K562 (cell line): ENCODE results near the gene ACBD5. TPM values are rescaled to one million over a fixed set of nuclear protein-coding genes. Genes with fewer than 3 reads are reported as not detected.

ENCODE experiments used
- ATAC-seq: fragments of 200-7000 bp; cut with Tn5 transposase; 3 replicates; pipeline ENCODE4 v1.9.1; 2020; ENCODE audit warnings: moderate library complexity
- BruUV-seq: library from RNA; stranded (reverse); fragments of 400-500 nt; replicated peaks from 2 replicates; lab custom pipeline; 2021; lab: Mats Ljungman, UMichigan
- CTCF ChIA-PET: fragments of 300-600 bp; formaldehyde crosslinking; extraction: SDS; loops from one replicate; lab custom pipeline; 2021; ENCODE audit warnings: low intra/inter-chr PET ratio; lab: Yijun Ruan, JAX
- POLR2A ChIA-PET: fragments of 300-600, 350-650 bp; sonication (Branson Sonifier 250); formaldehyde crosslinking; extraction: SDS; loops from one replicate; lab custom pipeline; 2021; ENCODE audit warnings: antibody characterized with exemption, inconsistent platforms; lab: Yijun Ruan, JAX
- DNase-seq, 4 experiments: peaks; one replicate each; pipeline versions ENCODE4 v3.0.0 to v3.0.0-alpha.2; 2011 to 2018; ENCODE audit warnings: low spot score in 3 of 4, mixed read lengths in 3 of 4; ENCODE audit errors: extremely low read depth in 1 of 4
- FAIRE-seq: peaks from 2 replicates; lab custom pipeline; 2011; peaks lifted over from hg19 to GRCh38; lab: Jason Lieb, UNC
- H2AFZ ChIP-seq: 2 replicates; pipeline ENCODE4 v1.6.0; 2011; ENCODE audit warnings: low read depth, low read length, control low read depth, inconsistent platforms
- H3K27ac ChIP-seq: fragments of 200-600 bp; 3 replicates; pipeline ENCODE4 v1.8.0; 2011; ENCODE audit warnings: low read depth, mild to moderate bottlenecking, control low read depth, inconsistent platforms, low read length, moderate library complexity, mixed read lengths; ENCODE audit errors: extremely low read depth
- H3K27me3 ChIP-seq, 2 experiments: fragments of 300-600 bp in 1 of 2; 2 replicates in 1 of 2; 3 replicates in 1 of 2; pipeline versions ENCODE4 v1.6.0 to v1.8.0; 2011; ENCODE audit warnings: inconsistent platforms in 2 of 2, low read length in 2 of 2, mild to moderate bottlenecking in 1 of 2, mixed read lengths in 1 of 2, moderate library complexity in 1 of 2; ENCODE audit not compliant: control insufficient read depth in 2 of 2, insufficient read depth in 2 of 2
- H3K36me3 ChIP-seq: fragments of 300-600 bp; 3 replicates; pipeline ENCODE4 v1.8.0; 2011; ENCODE audit warnings: mild to moderate bottlenecking, low read length, inconsistent platforms; ENCODE audit not compliant: control insufficient read depth, insufficient read depth
- H3K4me1 ChIP-seq, 2 experiments: fragments of 200-600 bp in 1 of 2; replicated peaks in 1 of 2; 2 replicates in 1 of 2; 3 replicates in 1 of 2; pipeline versions ENCODE4 v1.5.1 to v1.8.0; 2011; ENCODE audit warnings: inconsistent platforms in 2 of 2, low read length in 2 of 2, mild to moderate bottlenecking in 1 of 2, mixed read lengths in 1 of 2, moderate library complexity in 1 of 2; ENCODE audit not compliant: control insufficient read depth in 2 of 2, insufficient read depth in 2 of 2
- H3K4me2 ChIP-seq: 2 replicates; pipeline ENCODE4 v1.6.1; 2011; ENCODE audit warnings: low read length, control low read depth, inconsistent platforms, mixed read lengths; ENCODE audit not compliant: insufficient read depth
- H3K4me3 ChIP-seq: fragments of 200-600 bp; sonication (generic), shearing (Covaris generic); 2 replicates; pipeline ENCODE4 v1.5.1; 2016; ENCODE audit warnings: control low read depth, inconsistent platforms
- H3K79me2 ChIP-seq: fragments of 200-600 bp; 3 replicates; pipeline ENCODE4 v1.8.0; 2011; ENCODE audit warnings: low read length, inconsistent platforms; ENCODE audit not compliant: control insufficient read depth, insufficient read depth
- H3K9ac ChIP-seq, 2 experiments: 2 replicates each; pipeline versions ENCODE4 v1.6.0 to v1.6.1; 2011; ENCODE audit warnings: low read depth in 2 of 2, low read length in 2 of 2, control low read depth in 1 of 2, inconsistent platforms in 1 of 2, mild to moderate bottlenecking in 1 of 2, mixed read lengths in 1 of 2; ENCODE audit not compliant: insufficient read depth in 1 of 2
- H3K9me1 ChIP-seq: one replicate; pipeline ENCODE4 v1.6.0; 2011; ENCODE audit warnings: inconsistent platforms, mild to moderate bottlenecking, low read length, moderate library complexity; ENCODE audit not compliant: control insufficient read depth, insufficient read depth
- H3K9me3 ChIP-seq: replicated peaks from 2 replicates; pipeline ENCODE4 v1.5.1; 2011; ENCODE audit warnings: low read depth, low read length, inconsistent platforms; ENCODE audit not compliant: control insufficient read depth, insufficient read depth
- H4K20me1 ChIP-seq: replicated peaks from 2 replicates; pipeline ENCODE4 v1.6.1; 2011; ENCODE audit warnings: low read length, inconsistent platforms, mixed read lengths; ENCODE audit not compliant: control insufficient read depth, insufficient read depth
- NRF1 ChIP-seq, 2 experiments: fragments of 450-650 bp; IDR thresholded peaks in 1 of 2; conservative IDR thresholded peaks in 1 of 2; 2 replicates each; pipeline ENCODE4 v1.6.1; 2014; ENCODE audit warnings: mild to moderate bottlenecking in 2 of 2
- RAD21 ChIP-seq, 2 experiments: fragments of 250-450 bp in 1 of 2; fragments of 450-650 bp in 1 of 2; sonication (Bioruptor Pico) in 1 of 2; formaldehyde crosslinking in 1 of 2; IDR thresholded peaks in 1 of 2; conservative IDR thresholded peaks in 1 of 2; 2 replicates each; pipeline versions ENCODE4 v1.4.0 to v1.8.0; 2020 to 2022; ENCODE audit warnings: mild to moderate bottlenecking in 2 of 2, moderate library complexity in 1 of 2
- ZNF707 ChIP-seq: fragments of 250-450 bp; sonication (Bioruptor Pico); conservative IDR thresholded peaks from 2 replicates; pipeline ENCODE4 v1.8.0; 2022; ENCODE audit warnings: inconsistent platforms, mild to moderate bottlenecking, moderate library complexity
- WGBS: fragments of 100-300 bp; shearing (Covaris generic); methylation state at CpG from one replicate; pipeline ENCODE4 v1.1.6; 2016; ENCODE audit warnings: low coverage, mixed read lengths; ENCODE audit not compliant: insufficient coverage; ENCODE audit errors: missing lambda C conversion rate; 5-methylcytosine and 5-hydroxymethylcytosine counted together
- in situ Hi-C: fragments of 300-500 bp; cut with MboI; formaldehyde crosslinking; loops from 4 replicates; pipeline ENCODE4 v1.15.0; 2018; ENCODE audit warnings: inconsistent platforms, mixed read lengths
- intact Hi-C: fragments of 100-400 bp; cut with micrococcal nuclease; formaldehyde crosslinking; loops from 2 replicates; pipeline ENCODE4 v1.14.2; 2022
- polyA plus RNA-seq, 8 experiments: library from polyadenylated mRNA; depleted of rRNA in 4 of 8; stranded (reverse) in 5 of 8; unstranded in 3 of 8; fragments of >200 nt; fragmentation: Nextera tagmentation in 2 of 8; fragmentation: Illumina TruSeq in 1 of 8; extraction: Ambion mirVana in 2 of 8; extraction: Trizol in 1 of 8; gene quantifications; 2 replicates each; pipeline versions ENCODE4 v1.2.1 to v1.2.3, GENCODE V29; 2011 to 2014; ENCODE audit warnings: inconsistent platforms in 1 of 8, missing spikeins in 1 of 8
- total RNA-seq, 7 experiments: library from RNA; depleted of rRNA in 6 of 7; stranded (reverse); fragments of >200 nt in 6 of 7; fragmentation: Illumina TruSeq in 2 of 7; extraction: Trizol in 2 of 7; gene quantifications; 2 replicates each; pipeline versions ENCODE4 v1.2.1 to v1.2.3, GENCODE V29; 2011 to 2021; ENCODE audit warnings: low replicate concordance in 1 of 7
- TF ChIP-seq, protein P1 (sequence below): sonication (generic); formaldehyde crosslinking; IDR thresholded peaks from 2 replicates; pipeline ENCODE4 v1.8.0; 2022; ENCODE audit warnings: missing genetic modification reagents, mild to moderate bottlenecking, moderate library complexity, borderline replicate concordance
- TF ChIP-seq, protein P2 (sequence below): fragments of 450-650 bp; IDR thresholded peaks from 2 replicates; pipeline ENCODE4 v1.6.1; 2018; ENCODE audit not compliant: partially characterized antibody
- TF ChIP-seq, protein P3 (sequence below), 3 experiments: IDR thresholded peaks in 2 of 3; conservative IDR thresholded peaks in 1 of 3; 2 replicates each; pipeline ENCODE4 v1.5.1; 2011 to 2012; ENCODE audit warnings: low read length in 3 of 3, mild to moderate bottlenecking in 3 of 3, control low read depth in 2 of 3, improper control_type of control experiment in 1 of 3, inconsistent platforms in 1 of 3, low read depth in 1 of 3, mixed read lengths in 1 of 3, moderate library complexity in 1 of 3; ENCODE audit not compliant: insufficient read depth in 2 of 3

ACBD5 gene
- total and polyA plus RNA-seq, 9 of the 15 experiments (the other 6 are each of a cell fraction or from before 2014, with no cell fraction given), result 1.5 to 10.3 (median 7.8) TPM

DNA sequence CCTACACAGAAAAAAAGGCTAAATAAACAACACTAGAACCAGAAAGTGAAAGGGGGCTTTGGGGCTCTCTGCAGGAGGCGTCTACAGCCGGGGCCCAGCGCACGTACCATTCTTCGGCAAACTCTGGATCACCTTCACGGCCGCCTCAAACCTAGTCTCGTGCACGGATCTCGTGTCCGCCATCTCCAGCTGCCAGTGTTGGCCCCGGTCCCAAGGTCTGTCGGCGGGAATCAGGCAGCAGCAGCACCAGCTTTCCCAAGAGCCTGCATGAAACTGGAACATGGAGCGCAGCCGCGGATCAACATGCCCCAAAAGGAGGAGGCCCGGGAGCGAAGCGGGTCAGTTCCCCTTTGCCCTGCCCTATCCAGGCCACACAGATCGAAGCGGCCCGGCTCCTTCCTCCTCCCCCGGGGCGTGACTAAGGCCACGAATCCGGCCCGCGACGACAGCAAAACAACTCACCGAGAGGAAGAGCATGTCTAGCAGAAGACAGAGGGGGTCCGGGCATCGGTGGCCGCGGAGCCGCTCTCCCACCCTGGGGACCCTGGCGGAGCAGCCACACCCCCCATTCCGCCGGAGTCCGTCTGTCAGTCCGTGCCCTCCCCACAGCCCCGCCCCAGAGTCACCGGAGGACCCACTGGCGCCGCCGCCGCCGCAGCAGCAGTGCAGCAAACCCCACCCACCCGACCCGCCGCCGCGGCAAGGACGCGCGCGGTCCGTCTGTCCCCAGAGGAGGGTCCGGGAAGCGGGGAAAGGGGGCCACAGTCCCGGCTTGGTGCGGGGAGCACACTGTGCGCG lies at the start of gene ACBD5 (continued):
- TF ChIP-seq, protein P1, sequence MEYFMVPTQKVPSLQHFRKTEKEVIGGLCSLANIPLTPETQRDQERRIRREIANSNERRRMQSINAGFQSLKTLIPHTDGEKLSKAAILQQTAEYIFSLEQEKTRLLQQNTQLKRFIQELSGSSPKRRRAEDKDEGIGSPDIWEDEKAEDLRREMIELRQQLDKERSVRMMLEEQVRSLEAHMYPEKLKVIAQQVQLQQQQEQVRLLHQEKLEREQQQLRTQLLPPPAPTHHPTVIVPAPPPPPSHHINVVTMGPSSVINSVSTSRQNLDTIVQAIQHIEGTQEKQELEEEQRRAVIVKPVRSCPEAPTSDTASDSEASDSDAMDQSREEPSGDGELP (CRISPR knock-in tag), result peak; percentile 90
- TF ChIP-seq, protein P2, sequence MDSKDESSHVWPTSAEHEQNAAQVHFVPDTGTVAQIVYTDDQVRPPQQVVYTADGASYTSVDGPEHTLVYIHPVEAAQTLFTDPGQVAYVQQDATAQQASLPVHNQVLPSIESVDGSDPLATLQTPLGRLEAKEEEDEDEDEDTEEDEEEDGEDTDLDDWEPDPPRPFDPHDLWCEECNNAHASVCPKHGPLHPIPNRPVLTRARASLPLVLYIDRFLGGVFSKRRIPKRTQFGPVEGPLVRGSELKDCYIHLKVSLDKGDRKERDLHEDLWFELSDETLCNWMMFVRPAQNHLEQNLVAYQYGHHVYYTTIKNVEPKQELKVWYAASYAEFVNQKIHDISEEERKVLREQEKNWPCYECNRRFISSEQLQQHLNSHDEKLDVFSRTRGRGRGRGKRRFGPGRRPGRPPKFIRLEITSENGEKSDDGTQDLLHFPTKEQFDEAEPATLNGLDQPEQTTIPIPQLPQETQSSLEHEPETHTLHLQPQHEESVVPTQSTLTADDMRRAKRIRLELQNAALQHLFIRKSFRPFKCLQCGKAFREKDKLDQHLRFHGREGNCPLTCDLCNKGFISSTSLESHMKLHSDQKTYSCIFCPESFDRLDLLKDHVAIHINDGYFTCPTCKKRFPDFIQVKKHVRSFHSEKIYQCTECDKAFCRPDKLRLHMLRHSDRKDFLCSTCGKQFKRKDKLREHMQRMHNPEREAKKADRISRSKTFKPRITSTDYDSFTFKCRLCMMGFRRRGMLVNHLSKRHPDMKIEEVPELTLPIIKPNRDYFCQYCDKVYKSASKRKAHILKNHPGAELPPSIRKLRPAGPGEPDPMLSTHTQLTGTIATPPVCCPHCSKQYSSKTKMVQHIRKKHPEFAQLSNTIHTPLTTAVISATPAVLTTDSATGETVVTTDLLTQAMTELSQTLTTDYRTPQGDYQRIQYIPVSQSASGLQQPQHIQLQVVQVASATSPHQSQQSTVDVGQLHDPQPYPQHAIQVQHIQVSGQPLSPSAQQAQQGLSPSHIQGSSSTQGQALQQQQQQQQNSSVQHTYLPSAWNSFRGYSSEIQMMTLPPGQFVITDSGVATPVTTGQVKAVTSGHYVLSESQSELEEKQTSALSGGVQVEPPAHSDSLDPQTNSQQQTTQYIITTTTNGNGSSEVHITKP, result peak; percentile 80

DNA sequence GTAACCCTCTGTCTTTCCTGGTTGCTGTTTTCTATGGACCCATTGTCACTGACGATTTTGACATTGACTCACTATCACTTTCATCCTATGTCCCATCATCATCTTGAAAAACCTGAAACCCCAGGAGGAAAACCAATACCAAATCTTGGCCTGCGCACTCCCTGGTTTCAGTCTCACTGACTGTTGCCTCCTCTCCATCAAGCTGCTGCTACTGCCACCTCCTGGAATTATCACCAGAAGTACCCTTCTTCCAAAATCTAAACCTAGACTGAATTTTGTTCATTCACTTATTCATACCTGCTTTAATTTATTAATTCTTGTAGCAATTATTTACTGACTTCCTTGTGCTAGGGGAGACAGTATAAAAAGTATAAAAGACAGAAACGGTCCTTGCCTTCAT lies 44.5 kb upstream of the ACBD5 start:
- Histone ChIP-seq H3K4me3 (no peak overlapping the region), H3K4me1 (no peaks in the 10 kb centered on the region), H3K36me3 (no peaks in the 10 kb centered on the region), H3K9ac (no peak overlapping the region), H2AFZ (no peak overlapping the region), H3K9me1 (no peaks in the 10 kb centered on the region), H3K27ac (no peak overlapping the region), H4K20me1 (no peaks in the 10 kb centered on the region), H3K4me2 (no peak overlapping the region), H3K79me2 (no peaks in the 10 kb centered on the region), H3K27me3 (peaks cover 2 to 7% of the 10 kb centered on the region in 2 experiments; a peak in 2 of 5 replicates), H3K9me3 (no peaks in the 10 kb centered on the region)
- POLR2A ChIA-PET, result no interaction called here
- in situ Hi-C loops (no loop called here), intact Hi-C loops (loop anchor here (2.0 kb wide), 1 partner anchor 60 kb away; no protein-coding TSS in a partner anchor)
- WGBS, result 0% methylated on average over 3 of the region's 3 CpGs
- ATAC-seq, result peak; percentile 84
- peak in 2 of 4 experiments; percentile 19 to 30 for DNase-seq
- CTCF ChIA-PET, result no interaction called here
- no TSS peak for BruUV-seq
- TF ChIP-seq ZNF707 (CRISPR knock-in tag), result no peak
- 0 out of 4 replicates have a peak, but pooled peaks have one; percentile 10 to 17 for TF ChIP-seq NRF1 (conservative IDR thresholded peaks at IDR 0.05 in 1 of 2, IDR thresholded peaks at IDR 0.05 in 1 of 2)
- peak in 1 of 2 experiments; percentile 26; a peak in 2 of 4 replicates for TF ChIP-seq RAD21 (CRISPR knock-in tag; conservative IDR thresholded peaks at IDR 0.05 in 1 of 2, IDR thresholded peaks at IDR 0.05 in 1 of 2)
- TF ChIP-seq, protein P3, sequence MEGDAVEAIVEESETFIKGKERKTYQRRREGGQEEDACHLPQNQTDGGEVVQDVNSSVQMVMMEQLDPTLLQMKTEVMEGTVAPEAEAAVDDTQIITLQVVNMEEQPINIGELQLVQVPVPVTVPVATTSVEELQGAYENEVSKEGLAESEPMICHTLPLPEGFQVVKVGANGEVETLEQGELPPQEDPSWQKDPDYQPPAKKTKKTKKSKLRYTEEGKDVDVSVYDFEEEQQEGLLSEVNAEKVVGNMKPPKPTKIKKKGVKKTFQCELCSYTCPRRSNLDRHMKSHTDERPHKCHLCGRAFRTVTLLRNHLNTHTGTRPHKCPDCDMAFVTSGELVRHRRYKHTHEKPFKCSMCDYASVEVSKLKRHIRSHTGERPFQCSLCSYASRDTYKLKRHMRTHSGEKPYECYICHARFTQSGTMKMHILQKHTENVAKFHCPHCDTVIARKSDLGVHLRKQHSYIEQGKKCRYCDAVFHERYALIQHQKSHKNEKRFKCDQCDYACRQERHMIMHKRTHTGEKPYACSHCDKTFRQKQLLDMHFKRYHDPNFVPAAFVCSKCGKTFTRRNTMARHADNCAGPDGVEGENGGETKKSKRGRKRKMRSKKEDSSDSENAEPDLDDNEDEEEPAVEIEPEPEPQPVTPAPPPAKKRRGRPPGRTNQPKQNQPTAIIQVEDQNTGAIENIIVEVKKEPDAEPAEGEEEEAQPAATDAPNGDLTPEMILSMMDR (IDR thresholded peaks at IDR 0.05 in 2 of 3, conservative IDR thresholded peaks at IDR 0.05 in 1 of 3; ENCODE audit: insufficient read depth in 2 of 3, low read depth in 1 of 3, low read length in 3 of 3), result peak in 2 of 3 experiments; percentile 38 to 54; a peak in 5 of 6 replicates
- FAIRE-seq, result no peak
